Epidermal melanocyte (primary cell): ENCODE data around the gene TBL1X.

ENCODE experiments used
- DNase-seq: peaks from one replicate; pipeline ENCODE4 v3.0.0; 2011; ENCODE audit warnings: low spot score; ENCODE audit not compliant: insufficient read length

Gene TBL1X

GRCh38 chrX:9659571-9660195, 194.8 kb downstream of the TBL1X start:
- DNase-seq: no peak

DNA sequence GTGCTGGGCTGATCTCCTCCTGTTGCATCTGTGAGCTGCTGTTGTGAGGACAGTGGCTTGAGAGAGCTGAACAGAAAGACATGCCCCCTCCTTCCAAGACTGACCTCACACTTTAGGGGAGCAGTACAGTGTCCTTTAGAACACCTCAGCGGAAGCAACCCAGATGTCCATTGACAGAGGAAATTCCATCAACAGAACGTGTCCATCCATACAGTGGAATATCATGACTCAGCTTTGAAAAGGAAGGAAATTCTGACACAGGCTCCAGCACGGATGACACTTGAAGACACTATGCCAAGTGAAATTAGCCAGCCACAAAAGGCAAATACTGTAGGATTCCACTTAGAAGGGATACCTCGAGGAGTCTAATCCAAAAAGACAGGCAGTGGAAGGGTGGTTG, 197.3 kb downstream of the TBL1X start:
- no peak for DNase-seq

DNA sequence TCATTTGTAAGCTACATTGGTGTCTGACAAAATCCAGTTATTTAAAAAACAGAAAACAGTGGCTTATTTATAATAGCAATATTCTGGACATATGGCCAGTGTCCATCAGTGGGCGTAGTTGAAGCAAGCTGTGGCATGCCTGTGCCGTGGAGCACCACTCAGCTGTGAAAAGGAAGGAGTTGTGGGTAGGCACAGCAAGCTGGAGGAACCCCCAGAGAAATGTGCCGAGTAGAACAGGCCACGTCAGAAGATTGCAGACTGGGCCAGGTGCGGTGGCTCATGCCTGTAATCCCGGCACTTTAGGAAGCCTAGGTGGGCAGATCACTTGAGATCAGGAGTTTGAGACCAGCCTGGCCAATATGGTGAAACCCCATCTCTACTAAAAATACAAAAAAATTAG, 198.4 kb downstream of the TBL1X start:
- no peak for DNase-seq

DNA sequence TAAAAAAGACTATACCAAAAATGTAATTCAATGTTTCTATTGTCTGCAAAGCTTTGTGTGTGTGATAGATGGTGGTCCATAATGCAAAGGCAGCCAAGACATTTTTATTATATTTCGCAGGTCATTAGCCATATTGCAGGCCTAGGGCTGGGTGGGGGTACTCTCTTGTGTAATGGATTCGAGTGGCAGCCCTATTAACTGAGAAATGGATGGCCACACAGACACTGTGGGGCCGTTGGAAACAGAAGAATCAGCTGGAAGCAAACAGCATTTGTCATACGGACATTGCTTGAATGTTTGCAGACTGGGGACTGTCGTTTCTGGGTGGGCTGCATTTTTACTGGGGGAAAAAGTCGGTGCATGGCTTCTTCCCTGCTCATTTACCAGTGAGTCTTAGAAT, 199.4 kb downstream of the TBL1X start:
- no peak for DNase-seq

- no peak for DNase-seq
Observed at GRCh38 chrX:9665113-9665512, 200.3 kb downstream of the TBL1X start.

- no peak for DNase-seq
Observed at GRCh38 chrX:9668537-9668936, 203.7 kb downstream of the TBL1X start.

GRCh38 chrX:9670136-9670814, 205.4 kb downstream of the TBL1X start:
- DNase-seq: no peak

GRCh38 chrX:9671998-9672397, 207.1 kb downstream of the TBL1X start:
- no peak for DNase-seq

DNA sequence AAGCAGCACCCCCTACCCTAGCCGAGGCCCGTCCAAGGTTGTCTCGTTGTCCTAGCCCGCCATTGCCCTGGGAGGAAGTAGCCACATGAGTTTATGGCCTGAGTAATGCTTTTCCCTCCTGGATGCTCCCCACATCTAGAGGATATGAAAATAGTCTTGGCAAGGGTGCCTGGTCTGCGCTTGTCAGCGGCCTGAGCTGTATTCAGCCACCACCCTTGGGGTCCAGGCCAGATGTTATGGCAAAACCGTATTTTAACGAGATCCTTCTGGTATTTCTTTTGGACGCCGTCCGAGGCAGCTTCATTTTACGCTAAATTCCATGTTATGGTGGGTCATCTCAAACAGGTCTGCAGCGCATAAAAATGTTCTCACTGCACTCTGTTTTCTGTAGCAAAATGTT, 211.4 kb downstream of the TBL1X start:
- DNase-seq: no peak

DNA sequence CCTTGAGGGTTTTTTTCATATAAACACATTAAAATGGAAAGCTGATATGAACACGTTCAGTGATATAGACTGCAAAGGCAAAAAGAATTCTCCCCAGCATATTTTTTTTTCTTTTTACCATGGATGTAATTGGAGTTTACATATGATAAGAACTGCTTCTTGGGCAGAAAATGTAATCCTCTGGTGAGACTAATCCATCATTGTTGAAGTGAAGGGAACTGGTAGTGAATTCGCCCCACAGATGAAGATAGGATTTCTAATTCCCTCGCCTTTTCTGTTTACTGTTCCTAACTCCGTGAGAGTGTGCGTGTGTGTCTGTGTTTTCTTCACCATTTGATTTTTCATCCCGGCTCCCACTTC, 211.9 kb downstream of the TBL1X start:
- DNase-seq: no peak

- no peak for DNase-seq
Observed at GRCh38 chrX:9677098-9677739, 212.4 kb downstream of the TBL1X start.

- DNase-seq: no peak
Observed at GRCh38 chrX:9678215-9678965, 213.5 kb downstream of the TBL1X start.

- no peak for DNase-seq
Observed at GRCh38 chrX:9681011-9681410, 216.2 kb downstream of the TBL1X start.

DNA sequence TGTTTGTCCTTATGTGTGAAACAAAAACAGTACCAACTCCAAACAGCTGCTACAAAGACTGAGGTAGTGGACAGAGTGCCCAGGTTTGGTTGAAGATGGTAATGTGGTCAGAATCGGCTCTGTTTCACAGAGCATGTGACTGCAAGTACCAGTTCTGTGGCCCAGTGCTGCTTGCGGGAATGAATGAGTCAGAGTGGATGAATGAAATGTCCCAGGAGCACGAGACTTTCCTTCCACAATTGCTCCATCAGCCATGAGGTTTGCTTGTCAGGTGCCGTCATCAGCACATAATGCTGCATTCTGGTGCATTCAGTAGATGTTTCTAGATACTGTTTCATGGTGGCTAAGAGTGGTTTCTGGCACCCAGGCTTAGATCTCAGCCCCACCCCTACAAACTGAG, 216.6 kb downstream of the TBL1X start:
- DNase-seq: no peak

GRCh38 chrX:9682456-9682855, 217.6 kb downstream of the TBL1X start:
- DNase-seq: no peak

- no peak for DNase-seq
Observed at GRCh38 chrX:9682861-9683260, 218.0 kb downstream of the TBL1X start.

- no peak for DNase-seq
Observed at GRCh38 chrX:9683350-9683749, 218.5 kb downstream of the TBL1X start.

DNA sequence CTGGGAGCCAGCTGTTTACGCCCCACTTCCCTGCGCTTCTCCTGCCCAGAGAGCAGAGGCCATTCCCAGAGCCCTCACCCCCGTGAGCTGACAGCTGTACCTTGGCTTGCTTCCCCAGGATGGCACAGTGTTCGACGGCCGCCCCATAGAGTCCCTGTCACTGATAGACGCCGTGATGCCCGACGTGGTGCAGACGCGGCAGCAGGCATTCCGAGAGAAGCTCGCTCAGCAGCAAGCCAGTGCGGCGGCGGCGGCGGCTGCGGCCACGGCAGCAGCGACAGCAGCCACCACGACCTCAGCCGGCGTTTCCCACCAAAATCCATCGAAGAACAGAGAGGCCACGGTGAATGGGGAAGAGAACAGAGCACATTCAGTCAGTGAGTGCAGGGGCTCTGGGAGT, 223.0 kb downstream of the TBL1X start:
- no peak for DNase-seq

GRCh38 chrX:9688833-9689232, 224.0 kb downstream of the TBL1X start:
- DNase-seq: no peak

GRCh38 chrX:9690046-9690445, 225.2 kb downstream of the TBL1X start:
- DNase-seq: no peak

- DNase-seq: no peak
Observed at GRCh38 chrX:9693307-9694001, 228.6 kb downstream of the TBL1X start.

DNA sequence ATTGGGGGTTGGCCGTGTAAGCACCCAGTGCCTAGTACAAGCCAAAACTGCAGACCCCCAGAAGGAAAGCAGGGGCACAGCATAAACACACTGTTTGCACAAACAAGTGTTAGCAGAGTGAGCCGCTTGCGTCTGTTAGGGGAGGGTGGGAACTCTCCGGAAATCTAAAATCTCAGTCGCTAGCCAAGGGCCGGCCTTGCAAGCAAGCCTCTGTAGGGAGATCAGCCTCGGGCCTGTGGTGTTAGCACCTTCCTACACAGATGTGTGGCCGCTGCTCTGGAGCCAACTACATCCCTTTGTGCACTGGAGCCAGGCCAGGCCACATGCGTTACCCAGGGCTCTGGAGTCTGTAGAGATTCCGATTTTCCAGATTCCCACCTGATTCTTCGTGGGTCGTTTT, 233.7 kb downstream of the TBL1X start:
- DNase-seq: no peak
